ENCODE data around the gene PYCARD.
A peak's percentile ranks its signal among the peaks of the same experiment; 100 is the strongest.
"Not testable (repeated sequence)": the region's sequence is repeated elsewhere in the genome, so short reads cannot be mapped to it uniquely, and the experiment has no call there.

Gene PYCARD

DNA sequence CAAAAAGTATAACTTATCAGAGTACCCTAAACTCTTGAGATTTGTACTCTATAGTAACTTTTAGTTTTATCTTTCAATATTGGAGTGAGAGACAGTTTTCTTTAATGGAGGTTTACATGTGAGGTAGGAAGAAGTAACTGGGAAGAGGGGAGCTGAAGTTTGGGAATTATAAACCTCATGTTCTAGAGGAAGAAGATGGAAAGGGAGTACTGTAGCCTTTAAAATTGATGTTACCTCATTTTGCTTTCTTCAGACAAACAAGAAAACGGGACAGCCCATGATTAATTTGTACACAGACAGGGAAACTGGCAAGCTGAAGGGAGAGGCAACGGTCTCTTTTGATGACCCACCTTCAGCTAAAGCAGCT is 13.2 kb downstream of the PYCARD start:
- DNase-seq, result no peak

DNA sequence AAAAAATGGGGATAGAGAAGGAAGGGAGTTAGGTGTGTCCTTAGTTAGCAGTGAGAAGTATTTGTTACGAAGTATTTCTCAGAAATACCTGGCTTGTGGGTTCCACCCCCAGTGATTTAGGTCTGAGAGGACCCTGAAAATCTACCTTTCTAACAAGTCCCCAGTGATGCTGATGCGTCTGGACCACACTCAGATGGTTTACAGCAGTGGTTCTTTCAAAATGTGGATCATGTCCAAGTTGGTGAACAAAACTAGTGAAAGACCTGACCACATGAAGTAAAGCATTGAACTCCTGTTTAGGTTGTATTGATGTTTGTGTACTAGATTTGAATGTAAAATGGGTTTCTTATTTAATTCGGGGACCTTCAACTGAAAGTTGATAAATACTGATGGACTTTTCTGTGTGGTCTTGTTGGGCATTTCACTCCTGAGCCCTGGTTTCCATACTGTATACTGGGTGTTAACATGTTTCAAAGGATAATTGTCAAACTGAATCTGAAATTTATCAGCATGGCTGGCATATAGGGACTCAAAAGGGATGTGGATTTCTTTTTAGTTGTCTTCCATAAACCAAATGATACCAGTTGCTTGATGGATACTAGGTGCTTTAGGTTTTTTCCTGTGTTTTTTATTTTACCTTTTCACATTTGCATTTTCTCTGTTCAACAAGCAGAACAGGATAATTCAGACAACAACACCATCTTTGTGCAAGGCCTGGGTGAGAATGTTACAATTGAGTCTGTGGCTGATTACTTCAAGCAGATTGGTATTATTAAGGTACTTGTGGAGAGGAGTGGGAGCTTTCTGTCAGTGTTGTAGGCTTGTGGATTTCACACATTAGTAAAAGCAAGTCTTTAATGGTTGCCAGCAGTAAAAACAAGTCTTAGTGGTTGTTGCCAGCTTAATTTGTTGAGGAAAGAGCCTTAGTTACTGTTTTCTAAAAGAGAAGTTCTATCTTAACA is 13.8 kb downstream of the PYCARD start:
- DNase-seq, result no peak

DNA sequence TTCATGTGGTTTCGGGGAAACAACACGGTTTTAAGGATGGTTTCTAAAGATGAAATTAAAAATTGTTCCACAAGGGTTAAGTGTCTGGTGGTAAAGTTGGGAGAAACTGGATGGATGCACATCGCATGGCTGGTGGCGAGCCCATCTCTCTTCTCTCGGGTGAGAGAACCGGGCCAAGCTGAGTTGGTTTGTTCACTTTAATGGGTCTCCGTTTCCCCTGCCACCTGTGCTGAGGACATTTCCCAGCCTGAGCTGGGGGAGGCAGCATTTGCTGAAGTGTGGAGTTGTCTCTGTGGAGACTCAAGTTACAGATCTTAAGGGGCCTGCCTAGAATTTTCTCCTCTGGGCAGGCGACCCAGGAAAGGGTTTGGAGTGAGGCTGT is 14.8 kb downstream of the PYCARD start:
- no peak for DNase-seq

- DNase-seq, result no peak
These were observed 15.4 kb downstream of the PYCARD start for GRCh38 chr16:31186930-31187807.

GRCh38 chr16:31186176-31186575 is 16.4 kb downstream of the PYCARD start:
- no peak for DNase-seq

DNA sequence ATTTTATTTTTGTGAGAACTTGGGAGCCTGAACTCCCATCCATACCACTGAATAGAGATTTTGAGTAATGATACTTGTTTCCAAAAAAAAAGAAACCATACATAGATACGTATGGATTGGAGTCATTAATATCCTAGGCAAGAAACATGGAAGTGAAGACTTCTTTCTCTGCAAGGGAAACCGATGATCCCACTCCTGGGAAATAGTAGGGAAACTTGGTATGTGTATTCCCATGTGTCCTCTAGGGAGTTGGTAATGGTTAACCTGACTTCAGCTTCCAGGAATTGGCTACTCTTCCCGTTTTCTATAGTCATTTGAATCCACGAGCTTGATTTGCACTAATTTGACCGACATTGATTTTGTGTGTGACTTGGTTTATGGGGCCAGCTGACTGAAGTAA is 17.2 kb downstream of the PYCARD start:
- DNase-seq, result no peak

DNA sequence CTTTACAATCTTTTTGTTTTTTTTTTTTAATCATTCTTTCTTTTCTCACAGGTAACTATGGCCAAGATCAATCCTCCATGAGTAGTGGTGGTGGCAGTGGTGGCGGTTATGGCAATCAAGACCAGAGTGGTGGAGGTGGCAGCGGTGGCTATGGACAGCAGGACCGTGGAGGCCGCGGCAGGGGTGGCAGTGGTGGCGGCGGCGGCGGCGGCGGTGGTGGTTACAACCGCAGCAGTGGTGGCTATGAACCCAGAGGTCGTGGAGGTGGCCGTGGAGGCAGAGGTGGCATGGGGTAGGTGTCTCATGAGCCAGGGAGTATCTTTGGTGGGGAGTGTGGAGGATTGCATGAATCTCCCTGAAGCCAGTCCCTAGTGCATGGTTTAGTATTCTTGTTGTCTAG is 17.7 kb downstream of the PYCARD start:
- no peak for DNase-seq

DNA sequence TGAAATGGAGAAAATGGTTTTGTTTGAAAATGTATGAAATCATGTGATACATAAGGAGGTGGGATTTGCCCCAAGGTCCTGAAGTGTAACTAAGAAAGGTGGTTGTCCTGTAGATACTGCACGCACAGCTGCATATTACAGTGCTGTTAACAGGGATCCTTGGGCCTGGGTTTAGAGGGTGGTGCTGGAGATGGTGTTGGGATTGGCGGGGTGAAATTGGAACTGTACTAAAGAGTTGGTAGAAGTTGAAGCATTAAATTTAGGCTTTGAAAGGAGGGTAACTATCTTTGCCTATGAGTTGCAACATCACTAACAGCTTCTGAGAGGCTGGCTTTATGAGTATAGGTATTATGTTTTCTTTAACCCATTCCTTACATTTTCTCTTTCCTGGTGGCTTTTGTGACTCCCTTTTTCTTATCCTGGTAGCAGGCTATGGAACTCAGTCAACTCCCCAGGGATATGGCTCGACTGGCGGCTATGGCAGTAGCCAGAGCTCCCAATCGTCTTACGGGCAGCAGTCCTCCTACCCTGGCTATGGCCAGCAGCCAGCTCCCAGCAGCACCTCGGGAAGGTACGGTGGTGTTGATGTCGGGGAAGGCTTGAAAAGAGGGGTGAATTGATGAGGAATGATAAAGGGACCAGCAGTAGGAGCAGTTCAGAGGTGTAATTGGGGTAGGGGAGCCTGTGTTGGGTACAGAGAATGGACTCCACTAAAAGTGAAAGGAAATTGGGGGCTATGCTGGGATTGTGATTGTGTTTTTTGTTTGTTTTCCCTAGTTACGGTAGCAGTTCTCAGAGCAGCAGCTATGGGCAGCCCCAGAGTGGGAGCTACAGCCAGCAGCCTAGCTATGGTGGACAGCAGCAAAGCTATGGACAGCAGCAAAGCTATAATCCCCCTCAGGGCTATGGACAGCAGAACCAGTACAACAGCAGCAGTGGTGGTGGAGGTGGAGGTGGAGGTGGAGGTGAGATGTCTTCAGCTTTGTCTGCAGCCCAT is 18.8 kb downstream of the PYCARD start:
- DNase-seq, result no peak

DNA sequence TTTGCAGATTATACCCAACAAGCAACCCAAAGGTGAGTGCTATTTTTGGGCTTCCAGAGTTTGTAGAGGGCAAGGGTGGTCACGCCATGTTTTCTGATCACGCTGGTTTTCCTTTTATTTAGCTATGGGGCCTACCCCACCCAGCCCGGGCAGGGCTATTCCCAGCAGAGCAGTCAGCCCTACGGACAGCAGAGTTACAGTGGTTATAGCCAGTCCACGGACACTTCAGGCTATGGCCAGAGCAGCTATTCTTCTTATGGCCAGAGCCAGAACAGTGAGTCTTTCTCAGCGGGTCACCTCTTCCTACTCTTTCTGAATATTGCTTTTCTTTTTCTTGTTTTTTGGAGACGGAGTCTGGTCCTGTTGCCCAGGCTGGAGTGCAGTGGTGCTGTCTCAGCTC is 20.2 kb downstream of the PYCARD start:
- DNase-seq, result no peak

GRCh38 chr16:31181102-31181830 is 21.3 kb downstream of the PYCARD start:
- no peak for DNase-seq

GRCh38 chr16:31179747-31180459 is 22.7 kb downstream of the PYCARD start, which contains the start of gene FUS:
TSS of gene FUS (plus strand) at chr16:31180139. CDS start at chr16:31180215, 76 bp downstream.
- DNase-seq, result peak; percentile 85

- DNase-seq, result no peak
These were observed 23.3 kb downstream of the PYCARD start for GRCh38 chr16:31179219-31179746.

DNA sequence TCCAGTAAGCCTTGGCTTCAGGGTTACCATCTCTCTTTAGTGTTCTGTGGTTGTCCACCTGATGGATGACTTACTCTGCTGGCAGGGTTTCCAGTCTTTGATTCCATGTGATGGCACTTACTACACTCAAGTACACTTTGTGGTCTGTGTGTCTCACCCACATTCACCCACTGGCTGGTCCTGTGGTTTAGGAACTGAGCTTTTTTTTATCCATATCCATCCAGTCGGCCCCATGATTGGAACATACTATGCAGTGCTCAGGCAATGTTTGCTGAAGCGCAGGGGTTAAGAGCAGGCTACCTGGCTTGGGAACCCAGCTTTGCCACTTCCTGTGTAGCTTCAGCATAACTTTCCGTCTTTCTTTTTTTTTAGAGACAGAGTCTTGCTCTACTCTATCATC is 25.4 kb downstream of the PYCARD start:
- DNase-seq, result peak; percentile 14

DNA sequence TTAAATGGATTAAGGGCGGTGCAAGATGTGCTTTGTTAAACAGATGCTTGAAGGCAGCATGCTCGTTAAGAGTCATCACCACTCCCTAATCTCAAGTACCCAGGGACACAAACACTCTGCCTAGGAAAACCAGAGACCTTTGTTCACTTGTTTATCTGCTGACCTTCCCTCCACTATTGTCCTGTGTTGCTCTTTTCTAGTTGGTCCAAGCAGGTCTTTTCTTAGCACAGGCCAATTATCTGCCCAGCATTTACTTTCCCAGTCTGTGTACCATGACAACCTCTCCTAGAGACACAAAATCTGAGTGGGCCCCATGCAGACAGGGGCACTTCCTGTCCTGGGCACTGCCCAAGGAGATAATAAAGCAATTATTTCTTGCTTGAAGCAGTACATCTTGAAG is 32.5 kb downstream of the PYCARD start:
- DNase-seq, result not testable (repeated sequence)

DNA sequence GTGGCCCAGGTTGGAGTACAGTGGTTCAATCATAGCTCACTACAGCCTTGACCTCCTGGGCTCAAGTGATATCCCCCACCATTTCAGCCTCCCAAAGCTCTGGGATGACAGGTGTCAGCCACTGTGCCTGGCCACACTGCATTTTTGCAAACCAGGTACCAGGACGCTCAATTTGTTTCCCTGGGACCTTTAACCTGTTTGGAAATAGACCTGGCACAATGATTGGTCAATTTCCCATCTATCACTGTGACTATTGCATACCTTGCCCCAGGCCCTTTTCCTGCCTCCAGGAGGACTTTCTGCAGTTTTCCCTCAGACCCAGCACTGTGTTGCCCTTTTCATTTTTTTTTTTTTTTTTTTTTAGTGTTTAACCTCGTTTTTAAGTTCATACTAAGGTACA is 33.7 kb downstream of the PYCARD start:
- DNase-seq, result no peak

DNA sequence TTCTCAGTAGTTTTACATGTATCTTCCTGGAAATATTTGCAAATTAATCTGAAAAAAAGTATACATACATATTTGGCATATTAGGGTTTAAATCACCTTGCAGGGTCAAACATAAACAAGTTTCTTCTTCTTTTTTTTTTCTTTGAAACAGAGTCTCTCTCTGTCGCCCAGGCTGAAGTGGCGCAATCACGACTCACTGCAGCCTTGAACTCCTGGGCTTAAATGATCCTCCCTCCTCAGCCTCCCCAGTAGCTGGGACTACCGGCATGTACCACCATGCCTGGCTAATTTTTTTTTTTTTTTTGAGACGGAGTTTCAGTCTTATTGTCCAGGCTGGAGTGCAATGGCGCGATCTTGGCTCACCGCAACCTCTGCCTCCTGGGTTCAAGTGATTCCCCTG is 35.2 kb downstream of the PYCARD start:
- no peak for DNase-seq

GRCh38 chr16:31157136-31157535 is 45.4 kb downstream of the PYCARD start:
- no peak for DNase-seq
